ENCODE results near the gene WWTR1. TPM values are rescaled to one million over a fixed set of nuclear protein-coding genes. Genes with fewer than 3 reads are reported as not detected.

The WWTR1 gene
- total RNA-seq, 2 donors from 2014 or later, result 0.77 to 1.2 TPM

DNA sequence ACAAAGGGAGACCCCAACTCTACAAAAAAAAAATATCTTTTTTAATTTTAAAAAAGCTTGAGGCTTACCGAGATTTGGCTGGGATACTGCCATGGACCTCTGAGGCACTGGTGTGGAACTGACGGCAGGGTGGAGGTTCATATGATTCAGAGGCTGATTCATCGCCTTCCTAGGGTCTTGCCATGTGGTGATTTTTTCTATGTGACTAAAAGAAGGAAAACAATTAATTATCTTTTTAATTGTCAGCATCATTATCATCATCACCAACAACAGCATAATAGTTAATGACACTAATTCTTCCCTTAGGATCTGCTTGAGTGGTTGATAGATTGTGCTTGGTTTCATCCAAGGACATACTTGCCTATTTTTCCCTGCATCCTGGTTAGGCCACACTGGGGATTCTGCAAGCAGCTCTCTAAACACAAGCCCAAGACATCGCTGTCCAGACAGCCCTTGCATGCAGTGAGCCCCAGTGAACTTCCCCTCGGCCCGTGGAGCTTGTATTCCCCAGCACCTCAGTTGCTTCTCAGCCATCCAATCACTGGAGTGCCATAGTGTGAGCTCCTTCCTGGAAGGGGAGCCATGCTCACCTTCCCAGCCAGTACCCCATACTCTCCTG lies 84.9 kb downstream of the WWTR1 start:
- Mint-ChIP-seq H3K4me3 (no peak overlapping the region), H3K4me1 (peaks cover 14% of the 10 kb centered on the region), H3K27me3 (peaks cover 1% of the 10 kb centered on the region), H3K36me3 (ENCODE audit: low read depth) (peaks cover 1% of the 10 kb centered on the region), H3K27ac (no peak overlapping the region)
- H3K9me3 ChIP-seq (ENCODE audit: control insufficient read depth, low read length, poor library complexity, severe bottlenecking), result no peaks in the 10 kb centered on the region
- no peak for ATAC-seq
- DNase-seq, result no peak

DNA sequence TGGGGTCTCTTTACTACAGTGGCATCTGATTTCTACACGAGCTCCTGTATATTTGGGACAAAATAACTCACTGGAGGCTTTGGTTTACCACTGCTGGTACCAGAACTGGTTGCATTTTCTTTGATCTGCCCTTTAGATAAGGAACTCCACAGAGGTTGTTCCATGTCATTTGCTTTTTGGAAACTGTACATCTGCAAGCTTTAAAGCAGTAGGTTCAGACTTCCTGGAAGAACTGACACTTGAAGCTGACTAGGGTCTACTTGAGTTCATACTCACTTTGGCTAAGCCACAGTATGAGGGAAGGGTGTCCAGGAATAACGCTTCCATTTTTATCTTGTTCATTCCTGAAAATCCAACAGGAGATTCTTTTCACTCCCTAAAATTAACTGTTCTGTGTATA lies 86.4 kb downstream of the WWTR1 start:
- Mint-ChIP-seq H3K4me1 (peaks cover 13% of the 10 kb centered on the region), H3K4me3 (no peak overlapping the region), H3K36me3 (ENCODE audit: low read depth) (no peaks in the 10 kb centered on the region), H3K27me3 (peaks cover 7% of the 10 kb centered on the region), H3K27ac (no peak overlapping the region)
- ATAC-seq (no peak), DNase-seq (no peak)
- H3K9me3 ChIP-seq (ENCODE audit: control insufficient read depth, low read length, poor library complexity, severe bottlenecking), result no peaks in the 10 kb centered on the region

DNA sequence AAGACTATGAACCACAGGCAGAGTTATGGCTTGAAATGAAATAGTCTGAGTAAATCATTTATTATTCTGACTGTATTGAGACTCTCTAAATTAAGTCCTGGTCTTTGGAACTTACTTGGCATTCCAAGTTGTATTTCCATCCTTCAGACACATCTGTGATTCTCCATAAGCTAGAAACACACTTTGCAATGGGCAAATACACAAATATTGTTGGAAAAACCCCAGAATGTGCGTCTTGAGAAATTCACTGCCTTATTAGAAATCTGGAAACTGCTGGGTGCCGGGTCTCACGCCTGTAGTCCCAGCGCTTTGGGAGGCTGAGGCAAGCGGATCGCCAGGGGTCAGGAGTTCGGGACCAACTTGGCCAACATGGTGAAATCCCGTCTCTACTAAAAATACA lies 87.8 kb downstream of the WWTR1 start:
- peaks cover 12% of the 10 kb centered on the region for H3K27me3 Mint-ChIP-seq

DNA sequence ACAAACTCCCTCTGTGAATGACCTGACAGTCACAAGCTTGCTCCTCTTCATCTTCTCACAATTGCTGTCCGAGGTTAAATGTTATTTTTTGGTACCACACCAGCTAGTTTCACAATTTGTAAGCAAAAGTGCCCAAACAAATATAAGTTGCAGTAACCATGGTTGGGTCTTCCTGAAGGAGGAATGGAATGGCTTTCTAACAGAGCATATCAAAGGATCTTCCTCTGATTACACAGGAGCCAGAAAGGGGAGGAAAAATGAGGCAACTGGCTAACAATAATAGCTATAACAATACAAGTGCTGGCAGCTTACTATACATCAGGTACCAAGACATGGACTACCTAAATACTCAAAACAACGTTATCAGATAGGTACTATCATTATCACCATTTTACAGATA lies 90.4 kb downstream of the WWTR1 start:
- Mint-ChIP-seq H3K4me3 (no peak overlapping the region), H3K36me3 (ENCODE audit: low read depth) (no peaks in the 10 kb centered on the region), H3K27me3 (peaks cover 12% of the 10 kb centered on the region), H3K4me1 (peaks cover 5% of the 10 kb centered on the region), H3K27ac (no peak overlapping the region)
- no peak for ATAC-seq
- no peaks in the 10 kb centered on the region for H3K9me3 ChIP-seq (ENCODE audit: control insufficient read depth, low read length, poor library complexity, severe bottlenecking)
- DNase-seq, result no peak

More for the DNA sequence above, 87.8 kb downstream of the WWTR1 start:
- no peaks in the 10 kb centered on the region for H3K36me3 Mint-ChIP-seq (ENCODE audit: low read depth)
- no peak overlapping the region for H3K4me3 Mint-ChIP-seq
- H3K4me1 Mint-ChIP-seq, result peaks cover 11% of the 10 kb centered on the region
- no peak overlapping the region for H3K27ac Mint-ChIP-seq
- H3K9me3 ChIP-seq (ENCODE audit: control insufficient read depth, low read length, poor library complexity, severe bottlenecking), result no peaks in the 10 kb centered on the region
- ATAC-seq (no peak), DNase-seq (no peak)

DNA sequence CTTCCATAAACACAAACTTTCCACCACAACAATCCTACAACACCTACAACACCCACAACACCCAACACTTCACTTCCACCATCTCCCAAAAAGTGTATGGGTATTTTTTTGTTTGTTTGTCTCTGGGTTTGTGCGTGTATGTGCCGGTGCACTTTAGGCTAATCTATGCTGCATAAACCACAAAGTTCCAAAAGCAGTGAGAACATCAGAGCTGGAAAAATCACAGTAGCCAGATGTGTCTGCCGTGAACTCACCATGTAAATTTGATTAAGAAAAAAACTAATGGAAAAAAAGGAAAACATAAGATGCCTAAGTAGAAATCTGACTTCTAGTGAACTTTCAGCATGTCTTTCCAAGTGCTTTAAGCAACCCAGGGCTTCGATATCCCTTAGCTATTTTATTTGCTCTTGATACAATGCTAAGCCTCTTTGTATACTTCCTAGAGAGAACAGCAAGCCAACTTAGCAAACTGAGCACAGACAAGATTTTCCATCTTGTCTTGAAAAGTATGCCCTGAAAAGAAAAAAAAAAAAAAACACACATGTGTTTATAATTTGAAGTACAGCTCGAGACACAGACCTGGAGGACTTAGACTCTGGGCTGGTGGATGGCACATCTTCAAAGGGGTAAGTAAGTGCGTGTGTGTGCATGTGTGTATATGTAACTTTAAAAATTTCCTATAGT lies 91.4 kb downstream of the WWTR1 start:
- H3K27me3 Mint-ChIP-seq, result peaks cover 13% of the 10 kb centered on the region
- no peak for DNase-seq
- no peaks in the 10 kb centered on the region for H3K9me3 ChIP-seq (ENCODE audit: control insufficient read depth, low read length, poor library complexity, severe bottlenecking)
- H3K27ac Mint-ChIP-seq, result peak overlapping the region; percentile 41
- no peak for ATAC-seq
- H3K4me3 Mint-ChIP-seq, result no peak overlapping the region
- peaks cover 5% of the 10 kb centered on the region for H3K4me1 Mint-ChIP-seq
- H3K36me3 Mint-ChIP-seq (ENCODE audit: low read depth), result no peaks in the 10 kb centered on the region

DNA sequence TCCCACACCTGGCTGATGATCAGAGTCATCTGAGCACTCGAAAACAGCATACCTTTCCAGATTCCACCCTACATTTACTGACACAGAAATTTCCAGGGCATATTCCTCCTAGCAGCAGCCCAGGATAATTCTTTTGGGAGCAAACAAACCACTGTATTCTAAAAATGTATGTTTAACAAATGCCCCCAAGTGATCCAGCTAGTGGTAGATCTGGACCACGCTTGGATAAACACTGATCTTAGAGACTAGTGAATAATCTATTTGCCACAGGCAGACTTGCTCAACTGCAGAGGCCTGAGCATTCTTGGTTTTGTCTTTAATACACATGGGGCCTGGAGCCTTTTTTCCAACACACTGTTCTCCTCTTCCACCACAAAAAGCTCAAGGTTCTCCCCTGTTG lies 93.7 kb downstream of the WWTR1 start:
- peaks cover 3% of the 10 kb centered on the region for H3K4me1 Mint-ChIP-seq
- ATAC-seq (no peak), DNase-seq (no peak)
- peaks cover 27% of the 10 kb centered on the region for H3K27me3 Mint-ChIP-seq
- no peak overlapping the region for H3K4me3 Mint-ChIP-seq
- H3K36me3 Mint-ChIP-seq (ENCODE audit: low read depth), result no peaks in the 10 kb centered on the region
- H3K27ac Mint-ChIP-seq, result no peak overlapping the region
- no peaks in the 10 kb centered on the region for H3K9me3 ChIP-seq (ENCODE audit: control insufficient read depth, low read length, poor library complexity, severe bottlenecking)

DNA sequence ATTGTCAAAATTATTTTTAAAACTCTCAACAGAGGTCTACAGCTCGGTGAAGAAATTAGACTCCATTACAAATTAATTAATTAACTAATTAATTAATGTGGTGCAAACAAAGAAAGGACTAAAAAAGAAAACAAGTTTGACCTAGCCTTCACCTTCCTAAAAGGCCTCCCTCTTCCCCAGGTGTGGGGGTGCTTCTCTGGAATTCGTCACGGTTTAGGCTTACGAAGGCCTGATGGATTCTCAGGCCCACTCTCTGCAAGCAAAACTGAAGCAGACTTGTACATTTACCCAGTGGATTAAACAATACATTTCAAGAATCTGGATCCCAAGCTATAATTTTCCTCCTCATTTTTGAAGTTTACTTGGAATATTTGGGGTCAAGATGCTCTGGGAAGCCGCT lies 94.7 kb downstream of the WWTR1 start:
- ATAC-seq, result no peak
- no peaks in the 10 kb centered on the region for H3K9me3 ChIP-seq (ENCODE audit: control insufficient read depth, low read length, poor library complexity, severe bottlenecking)
- H3K27ac Mint-ChIP-seq, result no peak overlapping the region
- H3K36me3 Mint-ChIP-seq (ENCODE audit: low read depth), result no peaks in the 10 kb centered on the region
- H3K27me3 Mint-ChIP-seq, result peaks cover 27% of the 10 kb centered on the region
- DNase-seq, result no peak
- H3K4me1 Mint-ChIP-seq, result peaks cover 3% of the 10 kb centered on the region
- H3K4me3 Mint-ChIP-seq, result no peak overlapping the region

DNA sequence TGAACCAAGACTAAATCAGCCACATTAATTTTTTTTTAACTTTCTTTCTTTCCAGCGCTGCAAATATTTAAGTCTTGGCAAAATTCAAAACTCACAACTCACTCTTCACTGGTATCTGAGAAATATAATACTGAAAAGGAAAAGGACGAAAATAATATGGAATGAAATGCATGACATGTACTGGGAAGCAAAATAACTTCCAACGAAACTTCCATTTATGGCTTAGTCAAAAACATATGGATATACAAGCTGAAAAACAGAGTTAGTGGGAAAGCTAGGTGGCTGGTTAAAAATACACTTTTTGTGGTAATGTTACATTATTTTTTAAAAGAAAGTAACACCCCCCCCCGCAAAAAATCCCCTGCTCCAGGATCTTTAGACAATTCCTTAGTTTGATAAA lies 97.2 kb downstream of the WWTR1 start:
- H3K27me3 Mint-ChIP-seq, result peaks cover 26% of the 10 kb centered on the region
- no peaks in the 10 kb centered on the region for H3K4me1 Mint-ChIP-seq
- H3K36me3 Mint-ChIP-seq (ENCODE audit: low read depth), result peaks cover 2% of the 10 kb centered on the region
- ATAC-seq (no peak), DNase-seq (no peak)
- H3K27ac Mint-ChIP-seq, result no peak overlapping the region
- no peaks in the 10 kb centered on the region for H3K9me3 ChIP-seq (ENCODE audit: control insufficient read depth, low read length, poor library complexity, severe bottlenecking)
- no peak overlapping the region for H3K4me3 Mint-ChIP-seq

DNA sequence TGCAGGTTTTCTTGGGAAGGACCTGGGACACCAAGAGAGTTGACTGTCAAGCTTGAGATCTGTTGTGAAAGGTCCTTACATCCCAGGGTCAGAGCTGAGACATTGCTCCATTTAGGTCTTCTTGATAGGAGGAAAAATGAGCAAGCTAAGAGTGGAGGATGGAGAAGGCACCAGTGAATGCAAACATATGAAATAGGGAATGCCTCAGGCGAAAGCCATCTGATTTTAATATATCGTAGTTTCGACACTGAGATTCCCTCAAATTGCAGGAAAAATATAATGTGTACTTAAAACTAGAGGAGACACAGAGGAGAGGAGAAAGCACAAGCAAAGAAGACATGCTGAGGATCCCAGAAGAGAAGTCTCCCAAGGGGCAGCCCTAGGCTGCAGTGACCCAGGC lies 97.8 kb downstream of the WWTR1 start:
- no peak for ATAC-seq
- H3K4me1 Mint-ChIP-seq, result no peaks in the 10 kb centered on the region
- H3K27ac Mint-ChIP-seq, result no peak overlapping the region
- no peak overlapping the region for H3K4me3 Mint-ChIP-seq
- no peaks in the 10 kb centered on the region for H3K9me3 ChIP-seq (ENCODE audit: control insufficient read depth, low read length, poor library complexity, severe bottlenecking)
- H3K27me3 Mint-ChIP-seq, result peaks cover 32% of the 10 kb centered on the region
- peaks cover 2% of the 10 kb centered on the region for H3K36me3 Mint-ChIP-seq (ENCODE audit: low read depth)
- DNase-seq, result no peak

DNA sequence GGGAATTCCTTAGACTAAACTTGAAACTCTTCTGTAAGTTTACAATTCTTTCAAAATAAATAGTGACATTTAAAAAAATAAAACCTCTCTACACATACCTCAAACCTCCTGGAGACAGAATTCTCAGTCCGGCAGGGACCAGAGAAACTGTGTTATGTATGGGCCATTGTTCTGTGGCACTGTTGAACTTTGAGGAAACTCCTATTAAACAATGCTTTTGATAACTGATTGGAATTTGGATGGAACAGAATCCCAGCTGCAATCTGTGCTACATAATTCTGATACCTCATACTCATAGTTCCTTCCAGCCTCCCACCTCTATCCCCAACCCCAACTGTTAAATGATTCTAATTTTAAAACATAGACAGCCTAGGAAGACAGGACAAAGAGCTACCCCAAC lies 98.3 kb downstream of the WWTR1 start:
- ATAC-seq (no peak), DNase-seq (no peak)
- H3K36me3 Mint-ChIP-seq (ENCODE audit: low read depth), result peaks cover 2% of the 10 kb centered on the region
- H3K9me3 ChIP-seq (ENCODE audit: control insufficient read depth, low read length, poor library complexity, severe bottlenecking), result no peaks in the 10 kb centered on the region
- H3K27me3 Mint-ChIP-seq, result peaks cover 35% of the 10 kb centered on the region
- H3K4me3 Mint-ChIP-seq, result no peak overlapping the region
- no peak overlapping the region for H3K27ac Mint-ChIP-seq
- no peaks in the 10 kb centered on the region for H3K4me1 Mint-ChIP-seq

DNA sequence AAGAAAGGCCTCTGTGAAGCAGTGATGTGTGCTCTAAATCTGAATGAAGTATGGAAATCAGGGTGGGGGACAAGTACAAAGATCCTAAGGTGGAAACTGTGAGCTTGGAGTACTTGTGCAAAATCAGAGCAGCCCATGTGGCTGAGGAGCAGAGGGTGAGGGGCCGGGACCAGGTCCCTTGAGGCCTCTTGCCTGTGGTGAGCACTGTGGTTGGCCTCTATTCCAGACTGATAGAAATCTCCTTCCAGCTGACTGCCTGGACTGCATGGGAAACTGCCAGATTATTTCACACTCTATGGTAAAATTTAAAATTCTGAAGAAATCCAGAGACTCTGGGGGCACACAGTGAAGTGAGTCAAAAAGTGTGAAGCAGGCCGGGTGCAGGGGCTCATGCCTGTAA lies 101.9 kb downstream of the WWTR1 start:
- Mint-ChIP-seq H3K4me3 (no peak overlapping the region), H3K27me3 (peaks cover 30% of the 10 kb centered on the region), H3K4me1 (no peaks in the 10 kb centered on the region), H3K36me3 (ENCODE audit: low read depth) (peaks cover 2% of the 10 kb centered on the region), H3K27ac (no peak overlapping the region)
- no peak for DNase-seq
- no peaks in the 10 kb centered on the region for H3K9me3 ChIP-seq (ENCODE audit: control insufficient read depth, low read length, poor library complexity, severe bottlenecking)
- no peak for ATAC-seq

DNA sequence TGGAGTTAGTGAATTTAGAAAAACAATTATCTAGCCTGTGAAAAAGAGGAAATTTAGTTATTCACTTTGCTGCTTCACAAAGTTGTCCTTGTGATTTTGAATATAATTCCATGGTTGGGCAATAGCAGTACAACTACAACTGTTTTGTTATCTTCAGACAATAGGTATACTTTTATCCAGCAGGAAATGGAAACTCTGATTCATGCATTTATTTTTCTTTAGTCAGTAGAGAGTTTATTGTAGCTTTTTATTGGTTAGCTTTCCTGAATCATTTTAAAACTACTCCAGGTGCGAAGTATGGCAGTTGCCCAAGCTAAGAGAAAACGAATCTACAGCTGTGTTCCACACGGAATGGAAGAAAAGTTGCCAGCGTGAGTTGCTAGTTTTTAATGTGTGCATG lies 103.0 kb downstream of the WWTR1 start:
- Mint-ChIP-seq H3K27ac (no peak overlapping the region), H3K4me3 (no peak overlapping the region), H3K27me3 (peaks cover 24% of the 10 kb centered on the region), H3K36me3 (ENCODE audit: low read depth) (peaks cover 2% of the 10 kb centered on the region), H3K4me1 (no peaks in the 10 kb centered on the region)
- no peak for ATAC-seq
- H3K9me3 ChIP-seq (ENCODE audit: control insufficient read depth, low read length, poor library complexity, severe bottlenecking), result no peaks in the 10 kb centered on the region
- no peak for DNase-seq

DNA sequence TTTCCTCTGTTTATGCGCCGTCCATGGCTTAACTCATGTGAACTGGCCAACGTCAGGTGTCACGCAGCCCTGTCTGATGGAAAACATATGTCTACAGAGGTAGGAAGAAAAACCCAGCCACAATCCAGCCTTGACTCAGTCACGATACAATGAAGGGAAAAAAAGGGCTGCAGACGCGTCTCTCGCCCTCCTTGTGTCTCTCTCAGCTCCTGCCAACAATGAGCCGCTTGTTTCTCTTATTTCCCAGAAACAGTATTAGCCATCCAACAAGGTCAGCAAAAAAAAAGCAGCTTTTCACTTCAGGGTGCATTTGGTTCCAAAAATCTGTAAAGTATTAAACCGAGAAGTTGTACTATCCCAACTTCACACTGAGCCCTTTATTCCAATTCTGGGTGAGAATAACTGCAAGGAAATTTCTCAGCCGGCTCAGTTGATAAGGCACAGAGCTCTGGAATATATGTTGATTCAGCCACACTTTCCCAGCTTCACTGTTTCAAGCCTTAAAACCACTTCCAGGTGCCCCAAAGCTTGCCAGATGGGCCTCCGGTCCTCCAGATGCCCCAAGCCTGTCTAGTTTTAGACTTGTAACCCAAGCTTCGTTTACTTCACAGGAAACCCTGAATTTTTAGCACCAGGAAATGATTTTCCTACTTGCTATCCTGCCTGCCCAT lies 103.9 kb downstream of the WWTR1 start:
- Mint-ChIP-seq H3K36me3 (ENCODE audit: low read depth) (peaks cover 2% of the 10 kb centered on the region), H3K27me3 (peaks cover 25% of the 10 kb centered on the region), H3K4me1 (no peaks in the 10 kb centered on the region), H3K4me3 (no peak overlapping the region), H3K27ac (no peak overlapping the region)
- DNase-seq (no peak), ATAC-seq (no peak)
- no peaks in the 10 kb centered on the region for H3K9me3 ChIP-seq (ENCODE audit: control insufficient read depth, low read length, poor library complexity, severe bottlenecking)

DNA sequence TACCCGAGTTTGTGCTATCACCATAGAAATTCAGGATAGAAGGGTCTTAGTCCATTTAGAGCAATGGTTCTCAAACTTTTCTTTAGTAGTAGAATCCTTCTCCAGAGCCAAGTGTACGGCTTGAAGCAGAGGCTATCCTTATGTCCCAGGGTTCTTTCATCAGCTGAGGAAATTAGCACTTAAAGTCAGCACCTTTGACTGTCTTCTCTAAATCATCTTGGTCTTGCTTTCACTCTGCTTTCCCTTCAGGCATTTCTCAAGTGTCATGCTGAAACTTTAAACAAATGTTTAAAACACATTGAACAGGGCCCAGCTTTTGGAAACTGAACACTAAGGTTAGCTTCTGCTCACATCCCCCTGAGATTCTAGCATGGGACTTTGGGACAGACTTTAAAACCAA lies 105.1 kb downstream of the WWTR1 start:
- Mint-ChIP-seq H3K27ac (no peak overlapping the region), H3K4me3 (no peak overlapping the region), H3K36me3 (ENCODE audit: low read depth) (peaks cover 2% of the 10 kb centered on the region), H3K4me1 (no peaks in the 10 kb centered on the region), H3K27me3 (peaks cover 32% of the 10 kb centered on the region)
- no peak for DNase-seq
- no peak for ATAC-seq
- H3K9me3 ChIP-seq (ENCODE audit: control insufficient read depth, low read length, poor library complexity, severe bottlenecking), result no peaks in the 10 kb centered on the region
